IMR-90 (cell line): Measurements from ENCODE around the gene SERPINH1. TPM values are rescaled to one million over a fixed set of nuclear protein-coding genes. Genes with fewer than 3 reads are reported as not detected.

ENCODE experiments used
- ATAC-seq: fragments of 200-7000 bp; cut with Tn5 transposase; 2 replicates; pipeline ENCODE4 v1.9.1; 2020; ENCODE audit warnings: low read depth, mild to moderate bottlenecking, moderate library complexity
- BruUV-seq: library from RNA; stranded (reverse); fragments of 400-500 nt; replicated peaks from 2 replicates; lab custom pipeline; 2021; lab: Mats Ljungman, UMichigan
- CTCF ChIA-PET: fragments of 300-600 bp; formaldehyde crosslinking; extraction: SDS; loops from one replicate; lab custom pipeline; 2021; ENCODE audit warnings: antibody characterized with exemption; lab: Yijun Ruan, JAX
- POLR2A ChIA-PET: fragments of 300-600 bp; sonication (Branson Sonifier 250); formaldehyde crosslinking; loops from one replicate; lab custom pipeline; 2022; ENCODE audit warnings: antibody characterized with exemption; ENCODE audit not compliant: unreplicated experiment; lab: Charles Lee
- DNase-seq: peaks from one replicate; pipeline ENCODE4 v3.0.0; 2013
- H2AFZ ChIP-seq: replicated peaks from 2 replicates; pipeline ENCODE3; 2013; ENCODE audit warnings: low read length, mild to moderate bottlenecking; ENCODE audit not compliant: poor library complexity
- H2AK5ac ChIP-seq: 2 replicates; pipeline ENCODE4 v1.6.1; 2013; ENCODE audit warnings: low read depth, low read length, inconsistent platforms
- H2AK9ac ChIP-seq: replicated peaks from 2 replicates; pipeline ENCODE3; 2013; ENCODE audit warnings: mild to moderate bottlenecking, low read depth, low read length, moderate library complexity; ENCODE audit not compliant: poor library complexity
- H2BK120ac ChIP-seq: 2 replicates; pipeline ENCODE4 v1.6.1; 2013; ENCODE audit warnings: low read depth, low read length, inconsistent platforms
- H2BK15ac ChIP-seq: 3 replicates; pipeline ENCODE4 v1.6.1; 2013; ENCODE audit warnings: low read depth, low read length, inconsistent platforms
- H2BK20ac ChIP-seq: 2 replicates; pipeline ENCODE4 v1.6.1; 2013; ENCODE audit warnings: low read depth, mild to moderate bottlenecking, inconsistent platforms, low read length, moderate library complexity
- H2BK5ac ChIP-seq: 2 replicates; pipeline ENCODE4 v1.6.1; 2013; ENCODE audit warnings: mild to moderate bottlenecking, low read depth, low read length, inconsistent platforms; ENCODE audit not compliant: poor library complexity, severe bottlenecking
- H3K14ac ChIP-seq: replicated peaks from 2 replicates; pipeline ENCODE4 v1.6.1; 2013; ENCODE audit warnings: low read depth, low read length, inconsistent platforms
- H3K18ac ChIP-seq: 2 replicates; pipeline ENCODE4 v1.6.1; 2013; ENCODE audit warnings: low read depth, low read length, control low read depth
- H3K23ac ChIP-seq: 2 replicates; pipeline ENCODE4 v1.6.1; 2013; ENCODE audit warnings: low read depth, low read length, inconsistent platforms
- H3K27ac ChIP-seq: 2 replicates; pipeline ENCODE4 v1.5.1; 2013; ENCODE audit warnings: mild to moderate bottlenecking, control low read depth, low read length; ENCODE audit not compliant: insufficient read depth
- H3K27me3 ChIP-seq: 2 replicates; pipeline ENCODE4 v1.6.1; 2013; ENCODE audit warnings: low read length; ENCODE audit not compliant: control insufficient read depth, insufficient read depth
- H3K36me3 ChIP-seq: 2 replicates; pipeline ENCODE4 v1.6.1; 2013; ENCODE audit warnings: low read length, mixed read lengths; ENCODE audit not compliant: control insufficient read depth, insufficient read depth
- H3K4ac ChIP-seq: 2 replicates; pipeline ENCODE4 v1.6.1; 2013; ENCODE audit warnings: low read depth, low read length, inconsistent platforms
- H3K4me1 ChIP-seq: 2 replicates; pipeline ENCODE4 v1.6.1; 2013; ENCODE audit warnings: low read length, mixed read lengths; ENCODE audit not compliant: control insufficient read depth, insufficient read depth
- H3K4me2 ChIP-seq: 2 replicates; pipeline ENCODE4 v1.6.1; 2013; ENCODE audit warnings: low read depth, mild to moderate bottlenecking, control low read depth, low read length, moderate library complexity
- H3K4me3 ChIP-seq: 2 replicates; pipeline ENCODE4 v1.5.1; 2013; ENCODE audit warnings: low read depth, mild to moderate bottlenecking, control low read depth, low read length, moderate library complexity; ENCODE audit not compliant: insufficient read depth
- H3K56ac ChIP-seq: 2 replicates; pipeline ENCODE4 v1.6.1; 2013; ENCODE audit warnings: low read length, inconsistent platforms; ENCODE audit not compliant: insufficient read depth; ENCODE audit errors: extremely low read depth
- H3K79me1 ChIP-seq, 2 experiments: 2 replicates each; pipeline ENCODE4 v1.6.1; 2013; ENCODE audit warnings: low read length in 2 of 2, inconsistent platforms in 1 of 2, low read depth in 1 of 2
- H3K9ac ChIP-seq: 2 replicates; pipeline ENCODE4 v1.6.1; 2013; ENCODE audit warnings: low read depth, low read length, control low read depth
- H3K9me1 ChIP-seq: 2 replicates; pipeline ENCODE4 v1.6.1; 2013; ENCODE audit warnings: low read length, inconsistent platforms; ENCODE audit not compliant: insufficient read depth
- H3K9me3 ChIP-seq: 2 replicates; pipeline ENCODE4 v1.6.1; 2013; ENCODE audit warnings: low read length; ENCODE audit not compliant: control insufficient read depth, insufficient read depth
- H4K20me1 ChIP-seq: 2 replicates; pipeline ENCODE4 v1.6.1; 2013; ENCODE audit warnings: low read length, inconsistent platforms; ENCODE audit not compliant: insufficient read depth
- H4K5ac ChIP-seq: 2 replicates; pipeline ENCODE4 v1.6.1; 2013; ENCODE audit warnings: mild to moderate bottlenecking, low read depth, low read length, control low read depth
- H4K8ac ChIP-seq, 2 experiments: 2 replicates each; pipeline ENCODE4 v1.6.1; 2013; ENCODE audit warnings: low read depth in 2 of 2, low read length in 2 of 2, control low read depth in 1 of 2, inconsistent platforms in 1 of 2
- H4K91ac ChIP-seq: 2 replicates; pipeline ENCODE4 v1.6.1; 2013; ENCODE audit warnings: low read depth, low read length, inconsistent platforms; ENCODE audit not compliant: insufficient read depth
- RAD21 ChIP-seq: IDR thresholded peaks from 2 replicates; pipeline ENCODE4 v1.6.1; 2012; ENCODE audit warnings: low read length, improper control_type of control experiment
- RCOR1 ChIP-seq: IDR thresholded peaks from 2 replicates; pipeline ENCODE4 v1.6.1; 2012; ENCODE audit warnings: mild to moderate bottlenecking, low read length, improper control_type of control experiment; ENCODE audit not compliant: insufficient replicate concordance
- SMC3 ChIP-seq: fragments of 150-350 bp; IDR thresholded peaks from 2 replicates; pipeline ENCODE4 v1.6.1; 2016; ENCODE audit warnings: low read depth, mild to moderate bottlenecking, antibody characterized with exemption, low read length, moderate library complexity
- WGBS, 2 experiments: methylation state at CpG; one replicate each; pipeline versions ENCODE4 v1.1.5 to v1.1.7; 2013; ENCODE audit warnings: missing lambda C conversion rate in 2 of 2; ENCODE audit not compliant: insufficient read length in 1 of 2; ENCODE audit errors: extremely low coverage in 2 of 2; 5-methylcytosine and 5-hydroxymethylcytosine counted together
- dilution Hi-C: fragments of 300-500 bp; cut with HindIII; formaldehyde crosslinking; loops from one replicate; pipeline ENCODE4 v1.14.3; 2018; ENCODE audit warnings: low sequenced_read_pairs; ENCODE audit not compliant: unreplicated experiment
- in situ Hi-C: fragments of 300-500 bp; cut with MboI; formaldehyde crosslinking; loops from 3 replicates; pipeline ENCODE4 v1.14.3; 2019; ENCODE audit warnings: low sequenced_read_pairs, inconsistent platforms, mixed read lengths
- intact Hi-C: fragments of 100-400 bp; cut with micrococcal nuclease; formaldehyde crosslinking; loops from 2 replicates; pipeline ENCODE4 v1.10.0; 2022
- polyA plus RNA-seq, 3 experiments: library from polyadenylated mRNA; depleted of rRNA; stranded (reverse); fragments of >200 nt; gene quantifications; 2 replicates each; pipeline ENCODE4 v1.2.3, GENCODE V29; 2012; ENCODE audit warnings: low replicate concordance in 1 of 3
- total RNA-seq: library from RNA; depleted of rRNA; stranded (reverse); fragments of >200 nt; gene quantifications from 2 replicates; pipeline ENCODE4 v1.2.3, GENCODE V29; 2012
- TF ChIP-seq, protein P1 (sequence below): conservative IDR thresholded peaks from 2 replicates; pipeline ENCODE4 v1.5.1; 2012; ENCODE audit warnings: mild to moderate bottlenecking, low read depth, low read length, improper control_type of control experiment

The SERPINH1 gene
- total and polyA plus RNA-seq, 2 of the 4 experiments (the other 2 are of a cell fraction) = 841 to 1,857 TPM

- H2BK20ac ChIP-seq = 0 out of 2 replicates have a peak overlapping the region, but pooled peaks have one; percentile 6
- peak overlapping the region; percentile 87 for H2AK9ac ChIP-seq
- H2AFZ ChIP-seq = peak overlapping the region; percentile 87
- no peaks in the 10 kb centered on the region for H3K9me3 ChIP-seq
- no peak overlapping the region for H3K23ac ChIP-seq
- peak overlapping the region; percentile 72 for H2BK120ac ChIP-seq
- TF ChIP-seq RCOR1 (no peak), RAD21 (peak; percentile 98), SMC3 (peak; percentile 96)
- TF ChIP-seq, protein P1, sequence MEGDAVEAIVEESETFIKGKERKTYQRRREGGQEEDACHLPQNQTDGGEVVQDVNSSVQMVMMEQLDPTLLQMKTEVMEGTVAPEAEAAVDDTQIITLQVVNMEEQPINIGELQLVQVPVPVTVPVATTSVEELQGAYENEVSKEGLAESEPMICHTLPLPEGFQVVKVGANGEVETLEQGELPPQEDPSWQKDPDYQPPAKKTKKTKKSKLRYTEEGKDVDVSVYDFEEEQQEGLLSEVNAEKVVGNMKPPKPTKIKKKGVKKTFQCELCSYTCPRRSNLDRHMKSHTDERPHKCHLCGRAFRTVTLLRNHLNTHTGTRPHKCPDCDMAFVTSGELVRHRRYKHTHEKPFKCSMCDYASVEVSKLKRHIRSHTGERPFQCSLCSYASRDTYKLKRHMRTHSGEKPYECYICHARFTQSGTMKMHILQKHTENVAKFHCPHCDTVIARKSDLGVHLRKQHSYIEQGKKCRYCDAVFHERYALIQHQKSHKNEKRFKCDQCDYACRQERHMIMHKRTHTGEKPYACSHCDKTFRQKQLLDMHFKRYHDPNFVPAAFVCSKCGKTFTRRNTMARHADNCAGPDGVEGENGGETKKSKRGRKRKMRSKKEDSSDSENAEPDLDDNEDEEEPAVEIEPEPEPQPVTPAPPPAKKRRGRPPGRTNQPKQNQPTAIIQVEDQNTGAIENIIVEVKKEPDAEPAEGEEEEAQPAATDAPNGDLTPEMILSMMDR = peak; percentile 82
- ChIA-PET CTCF (interaction anchor here (0.7 to 1.0 kb wide), 2 partner anchors 18 to 21 kb away, joined by 3 read pairs; no protein-coding TSS in a partner anchor), POLR2A (no interaction called here)
- H2BK15ac ChIP-seq = peak overlapping the region; percentile 30; the same call in 2 of the 3 replicates
- H2BK5ac ChIP-seq = no peak overlapping the region
- no peaks in the 10 kb centered on the region for H4K20me1 ChIP-seq
- H4K5ac ChIP-seq = peak overlapping the region; percentile 92
- no peak overlapping the region for H3K4me2 ChIP-seq
- DNase-seq (peak; percentile 65), ATAC-seq (peak; percentile 99)
- H3K14ac ChIP-seq = peak overlapping the region; percentile 51
- H3K18ac ChIP-seq = peak overlapping the region; percentile 70; the same call in 1 of the 2 replicates
- peaks cover 8% of the 10 kb centered on the region for H3K27me3 ChIP-seq
- H3K9ac ChIP-seq = peak overlapping the region; percentile 44
- H3K36me3 ChIP-seq = no peaks in the 10 kb centered on the region
- H3K4ac ChIP-seq = peak overlapping the region; percentile 70
- no peaks in the 10 kb centered on the region; the same call in 1 of the 2 replicates for H3K9me1 ChIP-seq
- H4K8ac ChIP-seq = peak overlapping the region; percentile 56 to 95; a peak in 3 of 4 replicates
- peak overlapping the region; percentile 65; the same call in 1 of the 2 replicates for H2AK5ac ChIP-seq
- dilution Hi-C loops = no loop called here
- in situ Hi-C loops = loop anchor here (25.0 kb wide), 1 partner anchor 260 kb away; no protein-coding TSS in a partner anchor
- peaks cover 3% of the 10 kb centered on the region for H3K4me1 ChIP-seq
- H3K79me1 ChIP-seq = peaks cover 0 to 8% of the 10 kb centered on the region in 2 experiments; a peak in 3 of 4 replicates
- H3K27ac ChIP-seq = peak overlapping the region; percentile 41
- no peak overlapping the region for H3K4me3 ChIP-seq
- no peak overlapping the region for H3K56ac ChIP-seq
- no TSS peak for BruUV-seq
- intact Hi-C loops = loop anchor here (1.0 kb wide), 3 partner anchors 17 to 256 kb away; no protein-coding TSS in a partner anchor
- WGBS, 2 experiments = 40% methylated on average over 4 of the region's 7 CpGs; no CpG with 5 or more reads in 1 of the 2 experiments
- H4K91ac ChIP-seq = peak overlapping the region; percentile 83
Measured at GRCh38 chr11:75547617-75548058, 14.4 kb upstream of the SERPINH1 start.
